HG03432 (cell line): ENCODE results near the gene ADM2.

ENCODE experiments used
- ATAC-seq: cut with Tn5 transposase; IDR thresholded peaks from one replicate; pipeline ENCODE4 v1.9.1; 2021; ENCODE audit warnings: mild to moderate bottlenecking, moderate library complexity; ENCODE audit not compliant: unreplicated experiment

Gene ADM2

DNA sequence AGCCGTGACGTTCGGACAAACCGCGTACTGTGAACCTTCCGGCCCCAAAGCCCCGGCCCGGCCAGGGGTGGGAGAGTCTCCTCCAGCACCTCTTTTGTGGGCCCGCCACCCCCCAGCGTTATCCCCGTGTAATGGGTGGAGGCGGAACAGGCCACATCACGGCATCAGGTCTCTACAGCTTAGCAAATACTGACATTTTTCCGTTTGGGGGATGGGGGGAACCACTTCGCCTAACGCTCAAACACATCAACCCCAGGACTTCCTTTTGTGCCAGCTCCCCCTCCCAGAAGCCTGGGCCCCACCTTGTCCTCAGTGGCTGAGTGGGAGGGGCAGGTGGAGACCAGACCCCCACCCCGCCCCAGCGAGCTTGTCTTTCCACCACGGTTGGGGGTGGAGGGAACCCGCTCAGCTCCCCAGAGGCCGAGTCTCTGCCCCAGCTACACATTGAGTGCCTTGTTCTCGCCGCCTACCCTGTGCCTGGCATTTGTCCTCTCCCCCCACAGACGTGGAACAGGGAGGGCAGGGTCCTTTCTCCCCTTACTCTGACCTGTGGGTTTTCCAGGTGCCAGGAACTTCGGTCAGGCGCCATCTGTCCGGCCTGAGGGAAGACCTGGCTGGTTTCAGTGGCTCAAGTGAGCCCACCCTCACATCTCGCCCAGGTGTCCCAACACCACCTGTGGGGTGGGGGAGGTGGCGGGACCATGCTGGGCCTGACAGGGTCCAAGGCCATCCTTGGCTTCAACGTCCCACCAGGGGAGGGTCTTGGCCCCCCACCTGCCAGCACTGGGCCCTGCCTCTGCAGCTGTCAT, 36.1 kb upstream of the ADM2 start:
- ATAC-seq = no peak

DNA sequence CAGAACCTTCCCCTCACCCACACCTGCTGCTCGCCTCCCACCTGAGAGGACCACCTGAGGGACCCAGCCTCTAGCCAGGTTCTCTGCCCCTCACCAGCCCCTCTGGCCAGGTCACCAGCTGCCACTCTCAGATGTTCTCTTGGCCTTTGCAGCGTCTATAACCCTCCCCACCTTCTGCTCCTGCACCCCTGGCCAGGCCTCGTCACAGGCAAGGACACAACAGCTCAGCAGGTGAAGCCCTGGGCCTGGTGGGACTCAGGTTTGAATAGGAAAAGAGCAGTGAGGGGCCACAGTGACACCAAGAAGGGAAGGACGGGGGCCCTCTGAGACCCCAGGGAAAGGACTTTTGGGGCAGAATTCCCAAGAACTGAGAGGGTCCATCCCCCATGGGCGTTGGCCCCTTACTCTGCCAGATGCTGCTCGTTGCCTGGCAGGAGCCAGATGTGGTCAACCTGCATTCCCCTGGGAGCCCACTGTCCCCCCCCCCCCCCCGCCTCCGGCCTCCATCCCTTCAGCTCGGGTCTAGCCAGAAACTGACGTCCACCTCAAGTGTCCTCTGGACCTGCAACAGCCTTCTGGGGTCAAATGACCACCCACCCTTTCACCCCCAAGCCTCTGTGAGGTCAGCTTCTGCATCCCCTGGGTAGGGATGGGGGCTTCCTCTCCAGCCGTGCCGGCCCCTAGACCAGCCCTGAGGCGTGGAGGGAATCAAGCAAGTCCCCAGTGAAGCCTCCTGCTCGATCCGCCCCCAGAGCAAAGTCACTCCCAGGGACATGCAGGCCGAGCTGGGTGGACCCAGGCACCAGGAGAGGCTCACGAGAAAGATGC, 35.2 kb upstream of the ADM2 start:
- no peak for ATAC-seq

DNA sequence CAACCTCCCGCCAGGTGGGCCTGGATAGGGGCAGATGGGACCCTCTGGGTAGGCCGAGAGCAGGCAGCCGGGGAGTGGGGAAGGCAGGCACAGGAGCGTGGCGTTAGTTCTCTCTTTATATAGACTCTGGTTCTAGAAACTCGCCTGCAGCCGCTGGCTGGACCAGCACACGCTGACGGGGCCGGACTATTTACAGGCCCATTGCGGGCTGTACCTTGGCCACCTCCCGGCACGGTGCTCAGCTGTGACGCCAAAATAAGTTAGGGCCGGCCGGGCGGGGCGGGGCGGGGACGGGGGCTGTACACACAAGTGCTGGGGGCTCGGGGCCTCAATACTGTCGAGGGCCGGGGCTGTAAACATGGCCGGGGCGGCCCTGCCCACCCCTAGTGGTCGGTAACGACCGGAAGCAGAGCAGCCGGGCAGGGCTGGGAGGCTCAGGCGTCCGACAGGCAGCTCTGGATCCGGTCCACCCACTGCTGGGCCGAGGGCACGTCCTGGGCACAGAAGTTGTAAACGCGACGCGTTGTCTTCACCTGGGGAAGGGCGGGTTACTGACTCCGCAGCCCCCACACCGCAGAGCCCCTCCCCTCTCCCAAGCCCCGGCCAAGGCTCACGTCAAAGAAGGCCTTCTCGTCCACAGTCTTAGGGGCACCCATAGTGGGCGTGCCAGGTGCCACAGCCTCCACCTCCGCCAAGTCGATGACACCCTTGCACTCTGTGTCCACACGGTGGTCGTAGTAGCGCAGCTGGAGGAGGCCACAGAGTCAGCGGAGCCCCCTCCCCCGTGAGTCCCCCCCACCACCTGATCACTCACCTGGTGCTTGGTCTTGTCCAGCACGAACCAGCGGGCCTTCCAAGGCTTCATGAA, 34.4 kb upstream of the ADM2 start:
- ATAC-seq = no peak

DNA sequence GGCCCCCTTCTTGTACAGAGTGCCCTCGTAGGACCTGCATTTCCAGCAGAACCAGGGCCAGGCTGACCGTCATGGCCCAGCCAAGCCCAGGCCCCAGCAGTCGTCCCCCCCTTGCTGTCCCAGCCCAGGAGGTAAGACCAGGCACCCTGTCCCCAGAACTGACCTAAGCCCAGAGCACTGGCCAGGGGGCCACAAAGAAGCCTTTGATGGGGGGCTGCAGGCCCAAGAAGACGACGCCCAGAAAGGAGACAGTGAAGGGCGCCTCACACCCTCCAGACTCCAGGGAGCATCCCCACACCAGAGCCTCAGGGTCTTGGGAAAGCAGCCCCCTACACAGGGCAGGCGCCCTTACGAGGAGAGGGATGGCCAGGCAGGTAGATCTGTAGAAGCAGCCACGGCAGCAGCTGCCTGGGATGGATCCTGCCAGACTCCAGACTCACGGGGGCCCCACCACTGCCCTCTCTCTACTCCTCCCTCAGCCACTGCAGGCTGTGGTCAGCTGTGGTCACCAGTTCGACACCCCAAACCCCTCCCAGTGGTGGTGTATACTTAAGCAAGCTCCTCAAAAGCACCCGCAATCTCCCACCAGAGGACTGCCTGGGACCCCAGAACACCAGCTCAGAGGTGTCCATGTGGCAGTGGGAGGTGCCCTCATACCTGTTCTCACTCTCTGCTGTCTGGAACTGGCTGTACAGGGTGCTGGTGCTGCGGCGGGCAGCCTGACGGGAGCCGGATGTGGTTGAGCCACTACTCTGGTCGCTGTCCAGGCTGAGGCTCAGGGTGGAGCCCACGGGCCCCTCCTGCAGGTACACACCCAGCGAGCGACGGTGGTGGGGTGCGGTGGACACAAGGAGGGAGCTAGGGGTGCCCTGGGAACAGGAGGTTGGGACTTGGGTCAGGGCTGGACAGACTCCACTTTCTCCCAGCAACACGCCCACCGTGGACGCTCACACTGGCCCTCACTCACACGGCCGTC, 33.5 kb upstream of the ADM2 start:
- ATAC-seq = no peak

DNA sequence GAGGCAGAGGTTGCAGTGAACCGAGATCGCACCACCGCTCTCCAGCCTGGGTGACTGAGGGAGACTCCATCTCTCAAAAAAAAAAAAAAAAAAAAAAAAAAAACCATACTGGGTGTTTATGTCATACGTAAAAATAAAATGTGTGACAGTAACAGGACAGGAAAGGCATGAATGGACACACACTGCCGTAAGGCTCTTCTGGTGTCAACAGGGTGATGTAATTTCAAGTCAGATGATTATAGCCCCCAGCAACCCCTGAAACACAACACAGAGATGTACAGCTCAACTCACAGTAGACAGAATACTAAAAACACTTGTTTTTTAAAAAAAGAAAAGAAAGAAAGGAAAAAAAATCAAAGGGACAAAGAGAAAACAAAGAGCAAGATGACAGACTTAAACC, 28.7 kb upstream of the ADM2 start:
- ATAC-seq = no peak

DNA sequence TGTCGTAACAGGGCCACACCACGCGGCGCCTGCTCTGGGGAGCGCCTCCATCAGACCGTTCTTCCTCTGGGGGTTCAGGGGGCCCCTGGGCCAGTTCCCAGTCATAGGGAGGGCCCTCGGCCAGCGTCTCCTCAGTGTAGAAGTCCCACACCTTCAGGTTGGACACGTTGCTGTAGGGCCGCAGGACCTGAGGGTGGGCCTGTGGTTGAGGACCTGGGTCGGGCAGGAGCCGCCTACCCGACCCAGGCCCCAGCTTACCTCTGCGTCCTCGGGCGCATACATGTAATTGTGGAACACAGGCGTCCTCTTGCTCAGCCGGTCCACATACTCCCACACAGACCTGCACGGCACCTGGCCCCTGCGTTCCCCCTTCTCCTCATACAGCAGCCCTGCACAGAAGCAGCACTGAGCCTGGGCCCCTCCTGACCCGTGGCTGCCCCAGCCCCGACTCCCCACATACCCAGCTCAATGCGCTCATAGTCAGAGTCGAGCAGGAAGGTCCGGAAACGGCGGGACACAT, 26.7 kb upstream of the ADM2 start:
- no peak for ATAC-seq

DNA sequence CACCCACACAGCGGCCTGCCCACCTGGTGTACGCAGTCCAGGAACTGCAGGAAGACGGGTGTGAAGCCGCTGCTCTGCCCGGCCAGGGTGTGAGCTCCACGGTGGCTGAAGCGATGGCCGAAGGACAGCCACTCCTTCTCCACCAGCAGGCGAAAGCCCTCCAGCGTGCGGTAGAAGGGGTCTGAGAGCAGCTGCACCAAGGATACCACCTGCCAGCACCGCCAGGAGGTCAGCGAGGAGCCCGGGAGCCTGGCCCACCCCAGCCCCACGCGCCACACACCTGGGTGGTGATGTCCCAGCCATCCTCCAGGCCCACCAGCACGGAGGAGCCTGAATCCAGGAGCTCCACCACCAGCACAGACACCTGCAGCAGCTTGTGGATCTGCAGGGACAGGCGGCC, 26.1 kb upstream of the ADM2 start:
- no peak for ATAC-seq

DNA sequence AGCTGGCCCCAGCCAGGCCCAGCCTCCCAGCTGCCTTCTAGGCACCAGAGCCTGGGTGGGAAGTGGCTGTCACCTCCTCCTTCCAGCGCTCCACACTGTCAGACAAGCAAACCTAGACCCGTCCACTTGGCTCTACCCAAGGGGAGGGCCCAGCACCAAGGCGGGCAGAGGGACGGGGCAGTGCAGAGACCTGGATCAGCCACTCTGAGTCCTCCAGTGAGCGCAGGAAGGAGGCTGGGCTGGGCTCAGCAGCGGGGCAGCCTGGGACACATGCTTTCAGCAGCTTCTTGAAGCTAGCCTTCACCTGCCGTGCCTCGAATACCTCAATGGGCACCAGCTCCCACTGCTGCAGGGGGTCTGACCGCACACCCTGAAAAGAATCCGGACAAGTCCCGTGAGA, 25.3 kb upstream of the ADM2 start:
- no peak for ATAC-seq

DNA sequence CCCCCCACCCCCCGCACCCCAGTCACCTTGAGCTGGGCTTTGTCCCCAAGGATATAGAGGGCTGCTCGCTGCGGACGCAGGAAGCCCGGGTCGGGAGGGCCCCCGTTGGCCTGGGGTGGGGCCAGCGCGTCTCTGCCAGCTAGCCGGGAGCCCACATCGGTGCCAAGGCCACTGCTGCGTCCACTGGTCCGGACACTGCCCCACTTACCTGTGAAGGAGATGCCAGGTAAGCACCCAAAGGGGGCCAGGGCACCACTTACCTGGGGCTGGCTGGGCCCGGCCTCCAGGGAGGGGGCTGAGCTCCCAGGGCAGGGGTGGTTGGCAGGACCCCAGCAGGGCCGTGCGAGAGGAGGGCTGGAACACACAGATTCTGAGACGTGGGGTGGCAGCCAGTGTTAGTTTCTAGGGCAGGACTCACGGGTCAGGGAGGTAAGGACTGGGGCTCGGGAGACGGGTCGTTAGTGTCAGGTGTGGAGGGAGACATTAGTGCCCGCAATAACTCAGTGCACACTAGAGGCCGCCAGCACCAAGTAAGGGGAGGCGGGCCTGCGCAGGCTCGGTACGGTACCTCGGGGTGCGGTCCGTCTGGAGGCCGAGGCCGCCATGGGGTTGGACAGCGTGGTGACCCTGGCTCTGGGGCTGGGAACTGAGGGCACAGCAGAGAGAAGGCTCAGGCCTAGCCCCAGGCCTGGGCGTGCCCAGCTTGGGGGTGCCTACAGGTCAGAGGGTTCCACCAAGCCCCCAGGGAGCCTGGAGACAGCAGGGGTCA, 24.7 kb upstream of the ADM2 start:
- no peak for ATAC-seq

DNA sequence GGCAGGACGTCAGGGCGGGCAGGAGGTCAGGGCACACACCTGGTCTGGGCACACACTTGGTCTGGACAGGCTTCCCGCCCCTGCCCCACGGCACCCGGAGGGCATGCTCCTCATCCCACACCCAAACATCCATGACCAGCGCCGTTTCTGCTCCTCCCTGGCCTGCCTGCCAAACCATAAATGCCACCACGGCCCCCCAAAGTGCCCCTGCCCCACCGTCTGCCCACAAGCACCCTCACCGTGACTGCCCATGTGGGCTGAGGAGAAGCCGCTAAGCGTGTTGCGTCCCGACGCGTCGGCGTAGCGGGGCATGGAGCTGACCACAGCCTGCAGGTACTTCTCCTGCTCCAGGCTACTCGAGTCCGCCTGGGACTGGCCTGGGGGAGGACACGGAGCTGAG, 22.3 kb upstream of the ADM2 start:
- no peak for ATAC-seq

DNA sequence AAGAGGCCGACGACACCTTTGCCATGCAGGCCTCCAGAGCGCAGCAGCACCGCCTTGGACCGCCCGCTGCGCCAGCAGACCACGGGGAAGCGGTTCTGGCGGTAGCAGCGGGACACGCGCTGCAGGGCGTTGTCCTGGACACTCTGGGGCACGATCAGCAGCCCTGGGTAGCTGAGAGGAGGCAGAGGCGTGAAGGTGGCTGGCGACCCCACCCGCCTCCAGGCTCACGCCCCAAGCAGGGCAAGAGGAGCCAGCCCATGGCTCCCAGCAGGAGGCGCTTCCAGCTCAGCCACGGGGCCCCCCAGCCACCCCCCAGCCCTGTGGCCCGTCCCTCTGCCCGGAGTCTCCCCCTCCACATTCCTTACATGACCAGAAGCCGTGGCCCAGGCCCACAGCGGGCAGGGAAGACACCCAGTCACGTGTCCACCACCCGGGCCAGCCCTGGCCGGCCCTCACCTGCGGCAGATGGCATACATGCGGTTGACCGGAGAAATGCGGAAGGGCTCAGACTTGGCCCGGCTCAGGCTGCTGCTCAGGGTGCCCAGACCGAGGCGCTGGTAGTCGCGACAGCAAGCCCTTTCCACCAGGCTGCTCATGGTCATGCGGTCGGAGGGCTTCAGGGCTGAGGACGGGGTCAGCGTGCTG, 21.7 kb upstream of the ADM2 start:
- no peak for ATAC-seq

DNA sequence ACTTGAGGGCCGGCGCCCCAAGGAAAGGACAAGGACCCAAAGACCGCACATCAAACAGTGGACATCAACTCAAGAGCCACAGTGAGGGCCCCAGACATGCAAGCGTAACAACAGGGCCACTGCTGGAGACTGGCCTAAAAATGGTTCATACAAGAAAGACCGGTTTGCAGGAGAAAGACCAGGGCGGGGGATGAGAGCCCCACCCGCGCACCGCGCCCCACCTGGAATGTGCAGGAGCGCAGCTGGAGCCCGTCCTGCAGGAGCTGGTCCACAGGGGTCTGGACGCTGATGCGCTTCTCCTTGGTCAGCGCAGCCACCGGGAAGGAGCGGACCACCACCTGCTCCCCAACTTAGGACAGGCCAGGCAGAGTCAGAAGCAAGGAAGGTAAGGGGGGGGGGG, 20.4 kb upstream of the ADM2 start:
- no peak for ATAC-seq

DNA sequence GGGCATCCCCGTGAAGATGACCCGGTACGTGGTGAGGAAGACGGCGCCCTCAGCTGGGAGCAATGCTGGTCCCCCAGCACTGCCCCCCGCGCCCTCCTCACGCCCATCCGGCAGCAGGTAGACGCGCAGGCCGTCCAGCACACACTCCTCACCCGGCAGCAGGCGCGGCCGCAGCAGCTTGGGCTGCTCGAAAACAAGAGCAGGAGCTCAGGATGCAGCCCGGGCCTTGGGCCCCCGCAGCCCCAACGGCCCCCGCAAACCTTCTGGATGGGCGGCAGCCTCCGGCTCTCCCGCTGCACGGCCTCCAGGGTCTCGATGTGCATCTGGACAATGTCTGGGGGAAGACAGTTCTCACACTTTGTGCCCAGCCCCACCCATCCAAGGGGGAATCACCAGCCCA, 19.8 kb upstream of the ADM2 start:
- no peak for ATAC-seq

DNA sequence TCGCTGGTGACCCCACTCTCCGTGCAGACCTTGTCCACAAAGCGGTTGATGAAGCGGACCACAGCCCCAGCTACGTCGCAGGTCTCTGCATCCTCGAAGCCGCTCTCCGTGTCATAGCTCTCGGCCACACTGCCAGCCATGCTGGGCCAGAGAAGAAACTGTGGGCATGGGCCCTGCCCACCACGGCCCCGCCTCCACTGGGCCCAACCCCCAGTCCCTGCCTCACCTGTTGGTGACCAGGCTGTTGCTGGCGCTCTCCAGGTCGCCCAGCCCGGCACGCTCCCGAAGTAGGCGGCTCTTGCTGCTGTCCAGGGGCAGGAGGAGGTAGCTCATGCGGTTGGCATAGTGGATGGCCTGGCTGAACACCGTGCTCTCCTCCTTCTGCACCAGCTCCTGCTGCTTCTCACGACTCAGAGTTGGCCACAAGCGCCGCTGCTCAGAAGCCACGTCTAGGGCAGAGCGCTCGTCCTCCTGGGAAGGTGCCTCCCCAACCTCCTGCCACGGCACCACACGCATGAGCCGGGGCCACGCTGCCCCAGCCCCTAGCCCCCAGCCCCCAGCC, 19.3 kb upstream of the ADM2 start:
- ATAC-seq = no peak

DNA sequence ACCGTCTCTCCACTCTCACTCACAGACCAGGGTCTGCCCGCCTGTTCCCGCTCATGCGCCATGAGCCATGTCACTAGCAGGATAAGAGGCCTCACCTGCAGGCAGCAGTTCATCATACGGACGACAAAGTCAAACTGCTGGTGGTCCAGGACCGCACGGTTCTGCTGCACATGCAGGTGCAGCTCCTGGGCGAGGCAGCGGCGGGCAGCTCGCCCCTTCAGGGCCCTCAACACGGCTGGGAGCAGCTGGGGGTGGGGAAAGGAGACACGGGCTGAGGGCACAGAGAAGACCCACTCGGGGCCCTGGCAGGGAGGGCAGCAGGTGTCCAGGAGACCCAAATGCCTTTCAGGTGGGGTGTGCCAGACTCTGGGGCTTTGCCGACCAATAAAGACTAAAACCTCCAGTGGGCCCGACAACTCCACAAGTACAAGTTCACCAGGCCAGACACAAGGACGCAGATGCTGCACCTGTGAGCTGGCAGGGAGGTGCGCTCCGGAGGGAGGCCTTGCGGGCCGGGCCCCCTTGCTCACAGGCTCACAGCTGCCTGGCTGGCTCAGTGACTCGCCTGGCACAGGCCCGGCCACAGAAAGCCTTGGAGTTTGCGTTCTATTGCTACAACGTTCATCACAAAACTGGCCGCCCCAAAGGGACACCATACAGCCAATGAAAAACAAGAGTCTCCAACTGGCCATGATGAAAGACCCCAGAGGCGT, 18.0 kb upstream of the ADM2 start:
- ATAC-seq = no peak

DNA sequence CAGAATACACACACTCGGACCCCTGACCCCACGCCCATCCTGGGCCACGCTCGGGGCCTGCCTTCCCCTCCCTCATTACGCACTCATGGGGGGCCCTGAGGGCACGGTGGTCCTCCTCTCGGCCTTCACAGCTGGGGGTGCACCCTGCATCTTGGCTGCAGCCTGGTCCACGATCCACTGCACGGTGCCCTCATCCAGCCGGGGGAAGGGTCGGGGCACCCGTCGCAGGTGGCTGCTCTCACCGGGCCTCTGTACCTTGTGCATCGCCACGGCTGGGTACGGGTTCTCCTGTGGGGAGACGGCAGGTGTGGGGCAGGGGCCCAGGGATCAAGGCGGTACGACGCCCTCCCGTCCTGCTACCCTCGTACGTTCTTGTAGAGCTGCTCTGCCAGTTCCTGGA, 16.9 kb upstream of the ADM2 start:
- no peak for ATAC-seq

DNA sequence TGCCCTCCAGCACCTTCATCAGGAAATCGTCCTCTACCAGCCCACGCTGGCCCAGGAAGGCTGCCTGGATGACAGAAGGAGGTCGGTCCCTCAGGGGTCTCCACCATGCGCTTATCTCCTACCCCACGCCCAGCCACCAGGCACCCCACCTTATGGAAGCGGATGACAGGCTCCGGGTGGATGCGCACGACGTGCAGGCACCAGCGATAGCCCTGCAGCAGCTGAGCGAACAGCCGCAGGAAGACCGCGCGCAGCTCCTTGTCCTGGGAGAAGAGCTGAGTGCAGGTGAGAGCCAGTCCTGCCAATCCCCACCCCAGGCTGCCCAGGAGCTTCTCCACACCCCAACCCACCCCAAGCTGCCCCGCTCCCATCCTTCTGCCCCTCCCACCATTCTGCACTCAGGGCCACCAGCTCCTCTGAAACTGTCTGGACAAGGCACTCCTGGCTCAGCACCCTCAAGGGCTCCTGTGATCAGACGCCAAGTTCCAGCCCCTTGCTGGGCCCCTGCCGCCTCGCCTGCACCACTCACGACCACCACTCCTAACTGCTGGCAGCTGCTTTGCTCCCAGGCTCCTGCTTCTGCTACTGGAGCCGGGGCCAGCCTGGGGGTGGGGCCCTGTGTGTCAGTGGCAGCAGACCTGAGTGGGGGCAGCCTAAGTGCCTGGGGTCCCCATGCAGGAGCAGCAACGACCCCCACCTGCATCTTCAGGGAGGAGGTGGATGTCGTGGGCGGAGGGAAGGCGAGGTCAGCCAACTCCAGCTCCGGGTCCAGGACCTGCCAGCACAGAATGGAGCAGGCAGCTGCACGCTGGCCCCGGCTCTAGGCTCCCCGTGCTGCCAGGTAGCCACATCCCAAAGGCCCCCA, 16.0 kb upstream of the ADM2 start:
- no peak for ATAC-seq
